ENCODE data around the gene TRPV4. TPM values are rescaled to one million over a fixed set of nuclear protein-coding genes. Genes with fewer than 3 reads are reported as not detected.

The TRPV4 gene
- total RNA-seq, 1 experiment from 2014 or later = 2.9 TPM

DNA sequence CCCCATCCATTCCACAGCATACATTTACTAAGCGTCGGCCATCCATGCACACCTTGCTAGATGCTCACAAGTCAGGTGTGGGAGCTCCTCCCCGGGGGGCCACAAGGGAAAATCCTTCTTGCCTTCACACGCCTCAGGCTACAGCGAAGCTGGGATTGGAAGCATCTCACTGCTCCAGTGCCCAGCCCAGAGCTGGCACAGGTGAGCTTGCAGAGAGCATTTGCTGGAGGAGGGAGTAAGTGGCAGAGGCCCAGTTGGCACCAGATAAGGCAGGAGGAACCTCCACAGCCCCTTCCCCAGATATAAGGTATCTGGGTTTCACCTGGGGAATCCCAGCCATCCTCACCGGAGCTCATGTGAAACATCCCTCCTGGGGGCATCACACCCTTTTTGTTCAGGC, 1.8 kb downstream of the TRPV4 start:
- H3K9me3 Mint-ChIP-seq = no peaks in the 10 kb centered on the region
- H3K4me1 Mint-ChIP-seq = peaks cover 6% of the 10 kb centered on the region
- H3K36me3 Mint-ChIP-seq = no peaks in the 10 kb centered on the region
- ATAC-seq = no peak
- POLR2A ChIA-PET = no interaction called here
- H3K27me3 Mint-ChIP-seq (ENCODE audit: low read depth) = peaks cover 8% of the 10 kb centered on the region
- TF ChIP-seq, protein P1, sequence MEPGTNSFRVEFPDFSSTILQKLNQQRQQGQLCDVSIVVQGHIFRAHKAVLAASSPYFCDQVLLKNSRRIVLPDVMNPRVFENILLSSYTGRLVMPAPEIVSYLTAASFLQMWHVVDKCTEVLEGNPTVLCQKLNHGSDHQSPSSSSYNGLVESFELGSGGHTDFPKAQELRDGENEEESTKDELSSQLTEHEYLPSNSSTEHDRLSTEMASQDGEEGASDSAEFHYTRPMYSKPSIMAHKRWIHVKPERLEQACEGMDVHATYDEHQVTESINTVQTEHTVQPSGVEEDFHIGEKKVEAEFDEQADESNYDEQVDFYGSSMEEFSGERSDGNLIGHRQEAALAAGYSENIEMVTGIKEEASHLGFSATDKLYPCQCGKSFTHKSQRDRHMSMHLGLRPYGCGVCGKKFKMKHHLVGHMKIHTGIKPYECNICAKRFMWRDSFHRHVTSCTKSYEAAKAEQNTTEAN (CRISPR knock-in tag; IDR thresholded peaks at IDR 0.05) = no peak
- no peak for TF ChIP-seq GTF2I (CRISPR knock-in tag; conservative IDR thresholded peaks at IDR 0.05)
- TF ChIP-seq ZNF138 (CRISPR knock-in tag; conservative IDR thresholded peaks at IDR 0.05) = no peak
- no peak for TF ChIP-seq HMGA2 (CRISPR knock-in tag; IDR thresholded peaks at IDR 0.05)
- no peak for TF ChIP-seq ATF3 (CRISPR knock-in tag; conservative IDR thresholded peaks at IDR 0.05)
- TF ChIP-seq ZNF219 (CRISPR knock-in tag; IDR thresholded peaks at IDR 0.05; ENCODE audit: borderline replicate concordance) = no peak
- TF ChIP-seq CBFB (CRISPR knock-in tag; IDR thresholded peaks at IDR 0.05; ENCODE audit: low read depth) = no peak
- TF ChIP-seq, protein P2, sequence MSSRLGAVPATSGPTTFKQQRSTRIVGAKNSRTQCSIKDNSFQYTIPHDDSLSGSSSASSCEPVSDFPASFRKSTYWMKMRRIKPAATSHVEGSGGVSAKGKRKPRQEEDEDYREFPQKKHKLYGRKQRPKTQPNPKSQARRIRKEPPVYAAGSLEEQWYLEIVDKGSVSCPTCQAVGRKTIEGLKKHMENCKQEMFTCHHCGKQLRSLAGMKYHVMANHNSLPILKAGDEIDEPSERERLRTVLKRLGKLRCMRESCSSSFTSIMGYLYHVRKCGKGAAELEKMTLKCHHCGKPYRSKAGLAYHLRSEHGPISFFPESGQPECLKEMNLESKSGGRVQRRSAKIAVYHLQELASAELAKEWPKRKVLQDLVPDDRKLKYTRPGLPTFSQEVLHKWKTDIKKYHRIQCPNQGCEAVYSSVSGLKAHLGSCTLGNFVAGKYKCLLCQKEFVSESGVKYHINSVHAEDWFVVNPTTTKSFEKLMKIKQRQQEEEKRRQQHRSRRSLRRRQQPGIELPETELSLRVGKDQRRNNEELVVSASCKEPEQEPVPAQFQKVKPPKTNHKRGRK (CRISPR knock-in tag; IDR thresholded peaks at IDR 0.05; ENCODE audit: borderline replicate concordance) = no peak
- TF ChIP-seq MAX (CRISPR knock-in tag; IDR thresholded peaks at IDR 0.05) = no peak
- no peak for TF ChIP-seq FOXJ3 (CRISPR knock-in tag; IDR thresholded peaks at IDR 0.05; ENCODE audit: borderline replicate concordance)
- TF ChIP-seq, protein P3, sequence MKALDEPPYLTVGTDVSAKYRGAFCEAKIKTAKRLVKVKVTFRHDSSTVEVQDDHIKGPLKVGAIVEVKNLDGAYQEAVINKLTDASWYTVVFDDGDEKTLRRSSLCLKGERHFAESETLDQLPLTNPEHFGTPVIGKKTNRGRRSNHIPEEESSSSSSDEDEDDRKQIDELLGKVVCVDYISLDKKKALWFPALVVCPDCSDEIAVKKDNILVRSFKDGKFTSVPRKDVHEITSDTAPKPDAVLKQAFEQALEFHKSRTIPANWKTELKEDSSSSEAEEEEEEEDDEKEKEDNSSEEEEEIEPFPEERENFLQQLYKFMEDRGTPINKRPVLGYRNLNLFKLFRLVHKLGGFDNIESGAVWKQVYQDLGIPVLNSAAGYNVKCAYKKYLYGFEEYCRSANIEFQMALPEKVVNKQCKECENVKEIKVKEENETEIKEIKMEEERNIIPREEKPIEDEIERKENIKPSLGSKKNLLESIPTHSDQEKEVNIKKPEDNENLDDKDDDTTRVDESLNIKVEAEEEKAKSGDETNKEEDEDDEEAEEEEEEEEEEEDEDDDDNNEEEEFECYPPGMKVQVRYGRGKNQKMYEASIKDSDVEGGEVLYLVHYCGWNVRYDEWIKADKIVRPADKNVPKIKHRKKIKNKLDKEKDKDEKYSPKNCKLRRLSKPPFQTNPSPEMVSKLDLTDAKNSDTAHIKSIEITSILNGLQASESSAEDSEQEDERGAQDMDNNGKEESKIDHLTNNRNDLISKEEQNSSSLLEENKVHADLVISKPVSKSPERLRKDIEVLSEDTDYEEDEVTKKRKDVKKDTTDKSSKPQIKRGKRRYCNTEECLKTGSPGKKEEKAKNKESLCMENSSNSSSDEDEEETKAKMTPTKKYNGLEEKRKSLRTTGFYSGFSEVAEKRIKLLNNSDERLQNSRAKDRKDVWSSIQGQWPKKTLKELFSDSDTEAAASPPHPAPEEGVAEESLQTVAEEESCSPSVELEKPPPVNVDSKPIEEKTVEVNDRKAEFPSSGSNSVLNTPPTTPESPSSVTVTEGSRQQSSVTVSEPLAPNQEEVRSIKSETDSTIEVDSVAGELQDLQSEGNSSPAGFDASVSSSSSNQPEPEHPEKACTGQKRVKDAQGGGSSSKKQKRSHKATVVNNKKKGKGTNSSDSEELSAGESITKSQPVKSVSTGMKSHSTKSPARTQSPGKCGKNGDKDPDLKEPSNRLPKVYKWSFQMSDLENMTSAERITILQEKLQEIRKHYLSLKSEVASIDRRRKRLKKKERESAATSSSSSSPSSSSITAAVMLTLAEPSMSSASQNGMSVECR (CRISPR knock-in tag; IDR thresholded peaks at IDR 0.05; ENCODE audit: borderline replicate concordance) = no peak
- DNase-seq (ENCODE audit: low spot score) = no peak
- H3K27ac Mint-ChIP-seq = no peak overlapping the region
- H3K4me3 Mint-ChIP-seq = no peak overlapping the region
- CTCF ChIA-PET = interaction anchor here (2.9 to 7.1 kb wide), 2 partner anchors 14 to 22 kb away, joined by 12 to 63 read pairs; no protein-coding TSS in a partner anchor

DNA sequence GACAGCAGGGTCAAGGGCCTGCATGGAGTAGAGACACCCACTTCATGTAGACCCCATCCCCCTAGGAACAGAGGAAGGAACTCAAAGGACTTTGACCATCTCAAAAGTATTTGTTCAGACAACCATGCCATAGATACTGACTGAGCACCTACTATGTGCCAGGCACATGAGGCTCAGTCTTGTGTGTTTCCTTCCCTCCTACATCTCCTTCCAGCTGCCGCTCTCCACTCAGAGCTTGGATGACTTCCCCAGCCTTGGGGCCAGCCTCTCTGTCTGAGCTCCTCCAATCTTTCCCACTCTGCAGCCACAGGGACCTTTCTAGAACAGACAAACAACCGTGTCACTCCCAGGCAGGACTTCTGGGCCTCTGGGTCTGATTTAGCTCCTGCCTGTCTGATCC, 2.5 kb downstream of the TRPV4 start:
- peaks cover 8% of the 10 kb centered on the region for H3K27me3 Mint-ChIP-seq (ENCODE audit: low read depth)
- ChIA-PET CTCF (interaction anchor here (2.6 to 7.1 kb wide), 2 partner anchors 12 to 15 kb away, joined by 11 to 63 read pairs; no protein-coding TSS in a partner anchor), POLR2A (no interaction called here)
- no peak overlapping the region for H3K4me3 Mint-ChIP-seq
- DNase-seq (ENCODE audit: low spot score) (no peak), ATAC-seq (no peak)
- H3K4me1 Mint-ChIP-seq = peaks cover 6% of the 10 kb centered on the region
- no peak overlapping the region for H3K27ac Mint-ChIP-seq
- H3K9me3 Mint-ChIP-seq = no peaks in the 10 kb centered on the region
- no peaks in the 10 kb centered on the region for H3K36me3 Mint-ChIP-seq
- no peak for TF ChIP-seq NFYB (CRISPR knock-in tag; conservative IDR thresholded peaks at IDR 0.05; ENCODE audit: low read depth)
- TF ChIP-seq GTF2I (CRISPR knock-in tag; conservative IDR thresholded peaks at IDR 0.05) = no peak
- TF ChIP-seq ZNF219 (CRISPR knock-in tag; IDR thresholded peaks at IDR 0.05; ENCODE audit: borderline replicate concordance) = no peak
- no peak for TF ChIP-seq E2F4 (CRISPR knock-in tag; IDR thresholded peaks at IDR 0.05; ENCODE audit: borderline replicate concordance, low read depth)
- TF ChIP-seq NR1H2 (CRISPR knock-in tag; IDR thresholded peaks at IDR 0.05) = no peak
- TF ChIP-seq CDX4 (CRISPR knock-in tag; IDR thresholded peaks at IDR 0.05; ENCODE audit: borderline replicate concordance) = no peak
- no peak for TF ChIP-seq ZNF396 (CRISPR knock-in tag; IDR thresholded peaks at IDR 0.05; ENCODE audit: borderline replicate concordance)
- TF ChIP-seq ESRRA (CRISPR knock-in tag; IDR thresholded peaks at IDR 0.05; ENCODE audit: borderline replicate concordance) = no peak
- TF ChIP-seq JUN (CRISPR knock-in tag; IDR thresholded peaks at IDR 0.05) = no peak
- TF ChIP-seq, protein P4, sequence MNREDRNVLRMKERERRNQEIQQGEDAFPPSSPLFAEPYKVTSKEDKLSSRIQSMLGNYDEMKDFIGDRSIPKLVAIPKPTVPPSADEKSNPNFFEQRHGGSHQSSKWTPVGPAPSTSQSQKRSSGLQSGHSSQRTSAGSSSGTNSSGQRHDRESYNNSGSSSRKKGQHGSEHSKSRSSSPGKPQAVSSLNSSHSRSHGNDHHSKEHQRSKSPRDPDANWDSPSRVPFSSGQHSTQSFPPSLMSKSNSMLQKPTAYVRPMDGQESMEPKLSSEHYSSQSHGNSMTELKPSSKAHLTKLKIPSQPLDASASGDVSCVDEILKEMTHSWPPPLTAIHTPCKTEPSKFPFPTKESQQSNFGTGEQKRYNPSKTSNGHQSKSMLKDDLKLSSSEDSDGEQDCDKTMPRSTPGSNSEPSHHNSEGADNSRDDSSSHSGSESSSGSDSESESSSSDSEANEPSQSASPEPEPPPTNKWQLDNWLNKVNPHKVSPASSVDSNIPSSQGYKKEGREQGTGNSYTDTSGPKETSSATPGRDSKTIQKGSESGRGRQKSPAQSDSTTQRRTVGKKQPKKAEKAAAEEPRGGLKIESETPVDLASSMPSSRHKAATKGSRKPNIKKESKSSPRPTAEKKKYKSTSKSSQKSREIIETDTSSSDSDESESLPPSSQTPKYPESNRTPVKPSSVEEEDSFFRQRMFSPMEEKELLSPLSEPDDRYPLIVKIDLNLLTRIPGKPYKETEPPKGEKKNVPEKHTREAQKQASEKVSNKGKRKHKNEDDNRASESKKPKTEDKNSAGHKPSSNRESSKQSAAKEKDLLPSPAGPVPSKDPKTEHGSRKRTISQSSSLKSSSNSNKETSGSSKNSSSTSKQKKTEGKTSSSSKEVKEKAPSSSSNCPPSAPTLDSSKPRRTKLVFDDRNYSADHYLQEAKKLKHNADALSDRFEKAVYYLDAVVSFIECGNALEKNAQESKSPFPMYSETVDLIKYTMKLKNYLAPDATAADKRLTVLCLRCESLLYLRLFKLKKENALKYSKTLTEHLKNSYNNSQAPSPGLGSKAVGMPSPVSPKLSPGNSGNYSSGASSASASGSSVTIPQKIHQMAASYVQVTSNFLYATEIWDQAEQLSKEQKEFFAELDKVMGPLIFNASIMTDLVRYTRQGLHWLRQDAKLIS (CRISPR knock-in tag; IDR thresholded peaks at IDR 0.05; ENCODE audit: borderline replicate concordance) = no peak
